Measurements from ENCODE around the gene ZCCHC14.

- TF ChIP-seq CTCF (IDR thresholded peaks at IDR 0.05) = no peak
- no peak for TF ChIP-seq POLR2AphosphoS5 (IDR thresholded peaks at IDR 0.05)
- TF ChIP-seq POLR2A (IDR thresholded peaks at IDR 0.05; ENCODE audit: low read depth) = no peak
Observed at GRCh38 chr16:87446479-87446878, 46.3 kb downstream of the ZCCHC14 start.

Measured in esophagus muscularis mucosa (tissue), 3 donors.